ENCODE data around the gene SNRNP25. TPM values are rescaled to one million over a fixed set of nuclear protein-coding genes. Genes with fewer than 3 reads are reported as not detected.

The SNRNP25 gene
- total and polyA plus RNA-seq, 2 of the 8 experiments (the other 6 are each of a cell fraction or from before 2014, with no cell fraction given): 53.0 to 58.4 TPM

DNA sequence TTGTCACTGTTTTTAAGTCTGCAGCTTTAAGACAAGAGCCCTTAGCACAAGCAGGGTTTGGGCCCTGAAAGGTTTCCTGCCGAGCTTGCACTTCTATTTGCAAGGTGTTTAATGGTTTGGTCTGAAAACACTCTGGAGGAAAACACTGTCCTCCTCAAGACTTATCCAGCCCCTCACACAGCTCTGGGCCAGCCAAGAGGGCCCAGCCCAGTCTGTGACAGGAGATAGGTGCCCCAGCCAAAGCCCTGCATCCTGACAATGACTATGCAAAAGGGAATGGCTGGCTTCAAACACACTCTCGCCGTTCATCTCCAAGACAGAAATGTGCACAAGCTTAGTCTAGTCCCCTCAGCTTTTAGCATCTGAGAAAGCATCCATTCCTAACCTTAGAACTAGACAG lies 51.3 kb downstream of the SNRNP25 start (continued):
- TF ChIP-seq POLR2A (IDR thresholded peaks at IDR 0.05; ENCODE audit: control extremely low read depth in 1 of 2, low read depth in 2 of 2, low read length in 2 of 2): no peak
- TF ChIP-seq, protein P1, sequence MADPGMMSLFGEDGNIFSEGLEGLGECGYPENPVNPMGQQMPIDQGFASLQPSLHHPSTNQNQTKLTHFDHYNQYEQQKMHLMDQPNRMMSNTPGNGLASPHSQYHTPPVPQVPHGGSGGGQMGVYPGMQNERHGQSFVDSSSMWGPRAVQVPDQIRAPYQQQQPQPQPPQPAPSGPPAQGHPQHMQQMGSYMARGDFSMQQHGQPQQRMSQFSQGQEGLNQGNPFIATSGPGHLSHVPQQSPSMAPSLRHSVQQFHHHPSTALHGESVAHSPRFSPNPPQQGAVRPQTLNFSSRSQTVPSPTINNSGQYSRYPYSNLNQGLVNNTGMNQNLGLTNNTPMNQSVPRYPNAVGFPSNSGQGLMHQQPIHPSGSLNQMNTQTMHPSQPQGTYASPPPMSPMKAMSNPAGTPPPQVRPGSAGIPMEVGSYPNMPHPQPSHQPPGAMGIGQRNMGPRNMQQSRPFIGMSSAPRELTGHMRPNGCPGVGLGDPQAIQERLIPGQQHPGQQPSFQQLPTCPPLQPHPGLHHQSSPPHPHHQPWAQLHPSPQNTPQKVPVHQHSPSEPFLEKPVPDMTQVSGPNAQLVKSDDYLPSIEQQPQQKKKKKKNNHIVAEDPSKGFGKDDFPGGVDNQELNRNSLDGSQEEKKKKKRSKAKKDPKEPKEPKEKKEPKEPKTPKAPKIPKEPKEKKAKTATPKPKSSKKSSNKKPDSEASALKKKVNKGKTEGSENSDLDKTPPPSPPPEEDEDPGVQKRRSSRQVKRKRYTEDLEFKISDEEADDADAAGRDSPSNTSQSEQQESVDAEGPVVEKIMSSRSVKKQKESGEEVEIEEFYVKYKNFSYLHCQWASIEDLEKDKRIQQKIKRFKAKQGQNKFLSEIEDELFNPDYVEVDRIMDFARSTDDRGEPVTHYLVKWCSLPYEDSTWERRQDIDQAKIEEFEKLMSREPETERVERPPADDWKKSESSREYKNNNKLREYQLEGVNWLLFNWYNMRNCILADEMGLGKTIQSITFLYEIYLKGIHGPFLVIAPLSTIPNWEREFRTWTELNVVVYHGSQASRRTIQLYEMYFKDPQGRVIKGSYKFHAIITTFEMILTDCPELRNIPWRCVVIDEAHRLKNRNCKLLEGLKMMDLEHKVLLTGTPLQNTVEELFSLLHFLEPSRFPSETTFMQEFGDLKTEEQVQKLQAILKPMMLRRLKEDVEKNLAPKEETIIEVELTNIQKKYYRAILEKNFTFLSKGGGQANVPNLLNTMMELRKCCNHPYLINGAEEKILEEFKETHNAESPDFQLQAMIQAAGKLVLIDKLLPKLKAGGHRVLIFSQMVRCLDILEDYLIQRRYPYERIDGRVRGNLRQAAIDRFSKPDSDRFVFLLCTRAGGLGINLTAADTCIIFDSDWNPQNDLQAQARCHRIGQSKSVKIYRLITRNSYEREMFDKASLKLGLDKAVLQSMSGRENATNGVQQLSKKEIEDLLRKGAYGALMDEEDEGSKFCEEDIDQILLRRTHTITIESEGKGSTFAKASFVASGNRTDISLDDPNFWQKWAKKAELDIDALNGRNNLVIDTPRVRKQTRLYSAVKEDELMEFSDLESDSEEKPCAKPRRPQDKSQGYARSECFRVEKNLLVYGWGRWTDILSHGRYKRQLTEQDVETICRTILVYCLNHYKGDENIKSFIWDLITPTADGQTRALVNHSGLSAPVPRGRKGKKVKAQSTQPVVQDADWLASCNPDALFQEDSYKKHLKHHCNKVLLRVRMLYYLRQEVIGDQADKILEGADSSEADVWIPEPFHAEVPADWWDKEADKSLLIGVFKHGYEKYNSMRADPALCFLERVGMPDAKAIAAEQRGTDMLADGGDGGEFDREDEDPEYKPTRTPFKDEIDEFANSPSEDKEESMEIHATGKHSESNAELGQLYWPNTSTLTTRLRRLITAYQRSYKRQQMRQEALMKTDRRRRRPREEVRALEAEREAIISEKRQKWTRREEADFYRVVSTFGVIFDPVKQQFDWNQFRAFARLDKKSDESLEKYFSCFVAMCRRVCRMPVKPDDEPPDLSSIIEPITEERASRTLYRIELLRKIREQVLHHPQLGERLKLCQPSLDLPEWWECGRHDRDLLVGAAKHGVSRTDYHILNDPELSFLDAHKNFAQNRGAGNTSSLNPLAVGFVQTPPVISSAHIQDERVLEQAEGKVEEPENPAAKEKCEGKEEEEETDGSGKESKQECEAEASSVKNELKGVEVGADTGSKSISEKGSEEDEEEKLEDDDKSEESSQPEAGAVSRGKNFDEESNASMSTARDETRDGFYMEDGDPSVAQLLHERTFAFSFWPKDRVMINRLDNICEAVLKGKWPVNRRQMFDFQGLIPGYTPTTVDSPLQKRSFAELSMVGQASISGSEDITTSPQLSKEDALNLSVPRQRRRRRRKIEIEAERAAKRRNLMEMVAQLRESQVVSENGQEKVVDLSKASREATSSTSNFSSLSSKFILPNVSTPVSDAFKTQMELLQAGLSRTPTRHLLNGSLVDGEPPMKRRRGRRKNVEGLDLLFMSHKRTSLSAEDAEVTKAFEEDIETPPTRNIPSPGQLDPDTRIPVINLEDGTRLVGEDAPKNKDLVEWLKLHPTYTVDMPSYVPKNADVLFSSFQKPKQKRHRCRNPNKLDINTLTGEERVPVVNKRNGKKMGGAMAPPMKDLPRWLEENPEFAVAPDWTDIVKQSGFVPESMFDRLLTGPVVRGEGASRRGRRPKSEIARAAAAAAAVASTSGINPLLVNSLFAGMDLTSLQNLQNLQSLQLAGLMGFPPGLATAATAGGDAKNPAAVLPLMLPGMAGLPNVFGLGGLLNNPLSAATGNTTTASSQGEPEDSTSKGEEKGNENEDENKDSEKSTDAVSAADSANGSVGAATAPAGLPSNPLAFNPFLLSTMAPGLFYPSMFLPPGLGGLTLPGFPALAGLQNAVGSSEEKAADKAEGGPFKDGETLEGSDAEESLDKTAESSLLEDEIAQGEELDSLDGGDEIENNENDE (IDR thresholded peaks at IDR 0.05; ENCODE audit: insufficient replicate concordance, low read length): no peak
- TF ChIP-seq KDM4A (IDR thresholded peaks at IDR 0.05; ENCODE audit: low read depth, low read length, severe bottlenecking): no peak
- no peak for TF ChIP-seq KDM1A (IDR thresholded peaks at IDR 0.05; ENCODE audit: borderline replicate concordance, low read length)
- TF ChIP-seq CEBPB (IDR thresholded peaks at IDR 0.05; ENCODE audit: low read depth, low read length): no peak
- TF ChIP-seq BCL11A (IDR thresholded peaks at IDR 0.05; ENCODE audit: low read depth in 2 of 2, low read length in 2 of 2): no peak
